ENCODE data around the gene ZNF317.
A peak's percentile ranks its signal among the peaks of the same experiment; 100 is the strongest.

Gene ZNF317

DNA sequence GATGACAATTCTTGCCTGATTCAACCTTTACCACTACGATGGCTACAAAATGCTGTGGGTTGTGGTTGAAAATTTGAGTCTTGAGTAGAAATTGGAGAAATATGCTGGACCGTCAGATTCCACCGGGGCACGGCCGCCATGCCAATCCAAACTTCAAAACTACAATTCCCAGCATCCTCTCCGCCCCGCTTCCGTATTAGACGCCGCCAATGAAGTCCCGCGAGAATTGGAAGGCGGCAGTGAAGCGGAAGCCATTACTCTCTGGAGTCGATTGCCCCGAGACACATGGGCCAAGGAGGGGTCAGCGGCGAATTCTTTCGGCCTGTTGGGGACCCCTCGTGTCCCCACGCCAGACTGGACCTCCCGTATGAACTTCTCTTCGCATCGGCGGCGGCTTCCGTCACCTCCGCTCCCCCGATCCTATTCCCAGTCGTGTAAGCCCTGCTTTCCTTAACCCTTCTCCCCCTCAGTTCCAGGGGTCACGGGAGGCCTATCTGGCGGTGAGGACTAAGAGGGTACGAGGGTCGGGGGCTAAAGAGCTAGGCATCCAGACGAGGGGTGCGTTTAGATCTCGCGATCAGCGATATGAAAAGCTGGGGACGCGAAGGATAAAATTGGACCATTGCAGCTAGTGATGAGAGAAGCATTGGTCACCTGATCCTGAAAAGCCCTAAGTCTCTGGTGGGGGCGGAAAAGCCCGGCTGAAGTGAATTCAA lies at the start of gene ZNF317:
ZNF317 (plus strand) TSS at position 239 of the 716 bp plus-strand sequence. CDS start 15,620 bp downstream, outside the sequence.
- peak; percentile 84 for DNase-seq

DNA sequence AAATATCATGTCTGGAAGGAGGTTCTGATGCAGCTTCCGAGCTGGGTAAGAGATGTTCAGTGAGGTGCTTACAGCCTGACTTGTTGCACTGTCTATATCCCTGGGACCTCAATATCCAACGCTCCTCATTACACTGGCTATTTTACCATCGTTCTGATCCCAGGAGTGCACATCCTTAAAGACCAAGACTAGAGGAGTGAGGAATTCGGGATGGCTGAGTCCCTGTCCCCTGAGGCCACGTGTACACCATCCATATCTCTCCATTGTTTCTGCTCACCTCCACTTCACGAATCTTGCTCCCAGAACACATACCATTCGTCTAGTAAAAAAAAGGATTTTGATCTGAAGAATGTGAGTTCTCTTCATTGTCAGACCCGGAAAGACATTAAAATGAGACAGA lies 32.8 kb upstream of the ZNF317 start, which contains the start of gene OR7G2:
OR7G2 (minus strand) TSS at position 101 of the 400 bp plus-strand sequence. CDS start 4,232 bp downstream, outside the sequence.
- no peak for DNase-seq

DNA sequence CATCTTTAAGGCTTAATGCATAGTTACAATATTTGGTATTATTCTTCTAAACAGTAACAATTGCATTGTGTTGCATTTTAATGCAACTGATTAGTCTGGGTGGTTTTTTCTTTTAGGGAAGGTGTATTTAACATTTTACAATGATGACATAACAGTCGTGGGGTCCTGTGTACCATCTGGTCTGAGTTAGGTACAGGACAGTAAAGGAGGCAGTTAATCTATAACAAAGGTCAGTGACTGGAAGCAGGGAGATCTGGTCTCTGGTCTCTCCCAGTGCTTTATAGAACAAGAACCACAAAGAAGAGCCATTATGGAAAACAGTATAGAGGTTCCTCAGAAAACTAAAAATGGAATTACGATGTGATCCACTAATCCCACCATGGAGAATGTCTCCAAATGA lies 30.2 kb upstream of the ZNF317 start:
- DNase-seq, result no peak

DNA sequence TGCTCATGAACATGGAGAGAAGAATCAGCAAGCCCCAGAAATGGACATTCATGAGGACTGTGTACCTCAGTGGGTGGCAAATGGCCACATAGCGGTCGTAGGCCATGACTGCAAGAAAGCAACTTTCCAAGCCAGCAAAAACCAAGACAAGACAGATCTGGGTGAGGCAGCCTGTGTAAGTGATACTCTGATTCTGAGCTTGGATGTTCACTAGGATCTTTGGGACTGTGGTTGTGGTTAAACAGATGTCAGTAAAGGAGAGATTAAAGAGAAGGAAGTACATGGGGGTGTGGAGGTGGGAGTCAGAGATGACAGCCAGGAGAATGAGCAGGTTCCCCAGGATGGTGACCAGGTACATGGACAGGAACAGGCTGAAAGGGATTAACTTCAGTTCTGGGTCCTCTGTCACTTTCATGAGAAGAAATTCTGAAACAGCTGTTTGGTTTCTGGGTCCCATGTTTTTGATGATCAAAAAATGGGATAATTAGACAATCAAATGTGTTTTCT lies 24.8 kb upstream of the ZNF317 start, which contains the start of gene OR7G1:
OR7G1 (minus strand) TSS at position 457 of the 507 bp plus-strand sequence; CDS start at position 457, 0 bp downstream.
- no peak for DNase-seq

DNA sequence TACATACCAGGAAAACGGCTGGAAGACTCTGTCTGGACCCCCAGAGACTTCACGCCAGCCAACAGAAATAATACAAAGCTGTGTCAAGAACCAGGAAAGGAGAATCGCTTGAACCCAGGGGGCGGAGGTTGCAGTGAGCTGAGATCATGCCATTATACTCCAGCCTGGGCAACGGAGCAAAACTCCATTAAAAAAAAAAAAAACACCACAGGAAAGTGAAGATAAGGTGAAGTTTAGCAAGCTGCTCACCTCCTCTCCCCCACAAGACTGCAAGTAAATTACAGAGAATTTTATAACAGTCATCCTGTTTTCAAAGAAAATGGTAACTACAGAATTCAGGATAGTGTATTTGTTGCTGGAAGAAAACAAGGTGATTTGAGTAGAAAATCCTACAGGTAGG lies 23.6 kb upstream of the ZNF317 start:
- no peak for DNase-seq

DNA sequence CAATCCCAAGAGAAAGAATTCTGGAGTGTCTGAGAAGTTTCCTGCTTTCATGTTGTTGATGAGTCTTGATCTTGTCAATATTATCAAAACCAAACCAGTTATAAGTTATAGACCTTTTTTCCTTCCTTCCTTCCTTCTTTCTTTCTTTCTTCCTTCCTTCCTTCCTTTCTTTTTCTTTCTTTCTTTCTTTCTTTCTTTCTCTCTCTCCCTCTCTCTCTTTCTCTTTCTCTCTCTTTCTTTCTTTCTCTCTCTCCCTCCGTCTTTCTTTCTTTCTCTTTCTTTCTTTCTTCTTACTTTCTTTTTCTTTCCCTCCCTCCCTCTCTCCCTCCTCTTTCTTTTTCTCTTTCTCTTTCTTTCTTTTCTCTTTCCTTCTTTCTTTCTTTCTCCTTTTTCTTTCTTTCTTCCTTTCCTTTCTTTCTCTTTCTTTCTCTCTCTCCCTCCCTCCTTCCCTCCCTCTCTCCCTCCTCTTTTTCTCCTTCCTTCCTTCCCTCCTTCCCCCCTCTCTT lies 13.2 kb upstream of the ZNF317 start, which contains the start of gene OR7G3:
OR7G3 (minus strand) TSS at position 51 of the 506 bp plus-strand sequence; CDS start at position 51, 0 bp downstream.
- DNase-seq, result no peak

DNA sequence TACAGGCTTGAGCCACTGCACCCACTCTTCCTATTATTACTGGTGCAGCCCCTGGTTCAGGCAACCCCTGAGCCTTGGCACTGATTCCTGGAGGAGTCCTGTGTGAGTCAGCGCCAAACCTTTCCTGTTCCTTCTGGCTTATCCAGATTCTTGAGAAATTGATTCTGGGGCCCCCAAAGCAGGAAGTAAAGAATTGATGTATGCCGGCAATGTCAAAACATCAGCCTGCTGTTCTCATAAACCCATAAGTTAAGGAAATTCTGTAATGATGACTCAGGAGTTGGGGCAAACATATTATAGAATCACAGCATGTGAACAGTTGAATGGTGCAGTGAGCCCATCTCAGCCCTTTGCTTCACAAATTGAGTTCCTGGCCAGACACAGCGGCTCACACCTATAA lies 12.0 kb upstream of the ZNF317 start:
- no peak for DNase-seq

DNA sequence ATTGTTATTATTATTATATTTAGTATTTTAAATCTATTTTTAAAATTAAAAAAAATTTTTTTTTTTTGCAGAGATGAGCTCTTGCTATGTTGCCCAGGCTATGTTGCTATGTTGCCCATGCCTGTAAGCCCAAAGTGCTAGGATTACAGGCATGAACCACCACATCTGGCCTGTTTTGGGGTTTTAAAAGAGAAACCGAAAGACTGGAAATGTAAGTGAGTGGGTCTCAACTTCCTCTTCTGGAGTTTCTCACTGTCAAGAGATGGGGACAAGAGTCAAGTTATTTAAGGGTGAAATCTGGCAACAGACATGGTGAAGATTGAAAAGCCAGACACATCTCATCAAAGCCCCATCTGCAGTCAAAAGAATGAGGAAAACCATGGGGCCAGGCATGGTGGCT lies 9.2 kb upstream of the ZNF317 start:
- DNase-seq, result no peak

DNA sequence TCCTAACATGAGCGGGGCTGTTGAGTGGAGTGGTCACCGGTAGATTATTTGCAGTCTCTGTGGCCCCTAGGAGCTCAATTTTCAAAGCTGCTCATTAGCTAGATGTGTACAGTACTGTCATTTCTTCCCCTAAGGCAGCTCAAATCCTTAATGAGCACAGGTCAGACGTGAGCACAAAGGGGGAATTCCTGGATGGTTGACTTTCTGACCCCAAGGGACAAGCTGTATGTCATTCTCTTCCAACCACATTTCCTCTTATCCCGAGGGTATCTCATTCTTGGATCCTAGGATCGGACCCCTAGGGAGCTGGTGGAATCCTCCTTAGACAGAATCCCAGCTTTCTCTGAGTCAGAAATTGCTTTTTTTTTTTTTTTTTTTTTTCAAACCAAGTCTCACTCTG lies 7.8 kb upstream of the ZNF317 start:
- DNase-seq, result no peak

DNA sequence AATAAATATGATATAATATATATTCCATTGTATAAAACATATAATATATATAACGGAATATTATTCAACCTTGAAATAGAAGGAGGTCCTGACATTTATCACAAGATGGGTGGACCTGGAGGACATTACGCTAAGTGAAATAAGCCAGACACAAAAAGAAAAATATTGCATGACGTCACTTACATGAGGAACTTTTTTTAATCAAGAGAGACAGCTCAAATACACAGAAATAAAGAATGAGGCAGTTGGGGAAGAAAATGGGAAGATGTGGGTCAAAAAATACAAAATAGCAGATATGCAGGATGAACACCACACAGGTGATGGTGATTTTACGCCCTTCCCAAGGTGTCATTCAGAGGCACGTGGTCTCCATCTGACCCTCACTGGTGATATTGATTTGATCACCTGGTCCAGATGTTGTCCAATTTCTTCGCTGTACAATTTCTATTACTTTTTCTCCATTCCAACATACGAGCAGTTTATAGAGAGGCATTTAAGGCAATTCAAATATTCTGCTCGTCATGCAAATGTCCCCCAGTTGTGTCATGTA lies 513 bp upstream of the ZNF317 start:
- no peak for DNase-seq

DNA sequence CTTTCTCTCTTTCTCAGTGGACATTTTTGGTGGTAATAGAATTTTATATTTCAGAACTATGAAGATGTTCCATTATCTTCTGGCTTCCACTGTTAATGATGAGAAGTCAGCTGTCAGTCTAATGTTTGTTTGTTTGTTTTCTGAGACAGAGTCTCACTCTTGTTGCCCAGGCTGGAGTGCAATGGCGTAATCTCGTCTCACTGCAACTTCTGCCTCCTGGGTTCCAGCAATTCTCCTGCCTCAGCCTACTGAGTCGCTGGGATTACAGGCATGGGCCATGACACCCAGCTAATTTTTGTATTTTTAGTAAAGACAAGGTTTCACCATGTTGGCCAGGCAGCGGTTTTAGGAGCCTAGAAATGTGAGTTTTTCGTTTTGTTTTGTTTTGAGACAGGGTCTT lies 4.7 kb downstream of the ZNF317 start:
- no peak for DNase-seq

DNA sequence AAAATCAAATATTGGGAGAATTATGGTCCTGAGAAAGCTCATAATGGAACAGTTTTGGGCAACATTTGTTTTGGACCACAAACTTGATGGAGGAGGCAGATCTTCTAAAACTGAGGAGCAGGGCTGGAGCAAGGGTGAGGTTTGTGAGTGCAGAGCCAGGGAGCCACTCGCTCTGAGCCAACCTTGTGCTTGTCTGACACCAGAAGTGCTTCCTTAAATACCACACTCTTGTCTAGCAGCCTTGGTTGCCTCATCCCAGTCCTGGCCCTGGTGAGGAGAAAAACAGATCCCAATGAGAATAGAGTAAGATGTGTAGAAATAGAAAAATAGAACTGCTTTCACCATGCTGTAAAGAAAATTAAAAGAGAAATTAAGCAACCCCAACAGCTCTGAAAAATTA lies 6.7 kb downstream of the ZNF317 start:
- DNase-seq, result no peak

DNA sequence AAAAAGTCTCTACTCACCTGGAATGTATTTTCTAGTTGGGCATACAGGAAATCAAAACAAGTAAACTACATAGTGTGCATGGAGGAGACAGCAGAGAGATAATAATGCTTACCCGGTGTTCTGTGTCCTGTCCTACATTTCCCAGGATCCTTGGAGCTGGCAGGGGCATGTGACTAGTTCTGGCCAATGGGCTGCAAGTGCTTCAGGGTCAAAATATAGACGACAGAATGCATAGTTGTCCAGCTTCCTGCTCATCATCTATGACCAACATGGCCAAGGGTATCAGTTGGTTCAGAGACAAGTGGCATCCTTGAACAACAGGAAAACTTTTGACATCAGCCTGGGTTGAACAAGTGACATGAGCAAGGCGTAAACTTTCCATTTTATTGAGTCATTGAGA lies 8.5 kb downstream of the ZNF317 start:
- no peak for DNase-seq

DNA sequence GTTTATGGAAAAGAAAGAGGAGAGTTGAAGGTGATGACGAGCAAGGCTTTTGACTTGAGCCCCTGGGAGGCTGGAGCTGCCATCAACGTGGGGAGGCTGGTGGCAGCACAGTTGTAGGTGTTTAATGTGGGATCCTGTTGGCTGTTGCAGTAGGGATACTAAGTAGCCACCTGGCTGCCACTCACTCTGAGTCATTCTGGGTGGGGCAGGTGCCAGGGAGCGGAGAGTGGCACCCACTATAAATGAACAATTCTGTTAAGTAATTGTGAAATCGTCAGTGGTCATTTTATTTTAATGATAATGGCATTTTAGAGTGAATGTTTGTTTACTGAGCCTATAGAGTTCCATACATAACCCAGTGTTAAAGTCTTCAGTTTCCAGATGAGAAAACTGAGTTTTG lies 9.8 kb downstream of the ZNF317 start:
- DNase-seq, result no peak

DNA sequence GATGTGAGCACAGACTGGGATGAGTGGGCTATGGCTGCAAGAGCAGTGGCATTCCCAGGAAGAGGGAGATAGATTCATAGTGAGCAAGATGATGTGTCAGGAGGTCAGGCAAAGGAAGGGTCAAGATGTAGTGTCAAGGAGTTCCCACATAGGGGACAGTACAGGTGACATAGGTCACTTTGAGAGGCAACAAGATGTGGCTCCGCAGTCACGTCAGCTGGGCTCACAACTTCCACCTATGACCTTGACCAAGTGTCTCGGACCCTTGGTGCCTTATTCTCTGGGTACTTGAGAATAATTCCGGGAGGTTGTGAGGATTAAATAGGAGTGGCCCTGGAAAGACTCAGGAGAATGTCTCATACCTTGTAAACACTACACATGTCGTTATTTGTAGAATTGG lies 10.5 kb downstream of the ZNF317 start:
- DNase-seq, result no peak

DNA sequence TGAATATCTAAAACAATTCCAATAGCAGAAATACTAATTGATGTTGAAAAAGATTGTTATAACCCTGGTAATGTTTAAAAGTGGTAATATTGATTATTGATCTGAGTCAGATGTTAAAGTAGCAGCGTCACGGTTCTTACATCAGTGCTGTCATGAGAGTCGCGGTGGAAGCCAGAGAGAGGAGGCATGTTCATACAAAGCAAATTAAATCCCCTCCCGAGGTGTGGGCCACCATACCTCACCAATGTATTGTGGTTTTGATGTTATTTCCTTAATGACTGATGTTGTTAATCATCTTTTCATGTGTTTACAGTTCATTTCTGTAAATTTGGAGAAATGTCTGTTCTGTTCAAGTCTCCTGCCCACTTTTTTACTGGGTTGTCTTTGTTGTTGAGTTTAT lies 11.2 kb downstream of the ZNF317 start:
- DNase-seq, result no peak

DNA sequence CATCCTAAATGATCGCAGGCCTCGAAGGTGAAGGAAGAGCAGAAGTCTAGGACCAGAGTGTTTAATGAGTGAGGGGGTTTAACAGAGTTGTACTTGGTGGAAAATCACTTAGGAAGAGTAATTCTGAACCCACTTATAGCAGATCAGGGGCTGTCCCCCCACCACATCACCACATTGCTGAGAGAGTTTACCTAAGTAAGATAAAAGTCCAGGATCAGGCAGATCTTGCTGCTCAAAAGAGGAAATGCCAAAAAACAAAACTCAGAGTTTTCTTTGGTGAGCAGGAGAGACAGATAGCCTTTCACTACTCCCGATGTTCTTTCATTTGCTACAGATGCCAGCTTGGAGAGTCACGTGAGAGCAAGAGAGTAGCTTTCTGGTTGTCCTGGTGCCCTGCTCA lies 15.4 kb downstream of the ZNF317 start:
- no peak for DNase-seq

DNA sequence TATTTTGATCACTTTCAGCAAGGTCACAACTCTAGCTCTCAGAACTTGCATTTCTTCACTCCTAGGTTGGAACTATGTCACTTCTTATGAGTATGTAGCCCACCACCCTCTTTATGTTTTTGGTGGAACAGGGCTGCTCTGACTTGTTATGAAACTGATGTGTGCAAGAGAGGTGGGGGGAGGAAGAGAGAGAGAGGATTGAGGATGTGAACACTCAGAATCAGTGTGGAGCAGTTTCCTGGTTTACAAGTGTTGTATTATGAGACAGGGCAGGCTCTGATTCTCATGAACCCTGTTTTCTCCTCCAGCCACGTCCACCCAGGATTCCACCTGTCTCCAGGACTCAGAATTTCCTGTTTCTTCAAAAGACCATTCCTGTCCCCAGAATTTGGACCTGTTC lies 16.1 kb downstream of the ZNF317 start:
- no peak for DNase-seq

DNA sequence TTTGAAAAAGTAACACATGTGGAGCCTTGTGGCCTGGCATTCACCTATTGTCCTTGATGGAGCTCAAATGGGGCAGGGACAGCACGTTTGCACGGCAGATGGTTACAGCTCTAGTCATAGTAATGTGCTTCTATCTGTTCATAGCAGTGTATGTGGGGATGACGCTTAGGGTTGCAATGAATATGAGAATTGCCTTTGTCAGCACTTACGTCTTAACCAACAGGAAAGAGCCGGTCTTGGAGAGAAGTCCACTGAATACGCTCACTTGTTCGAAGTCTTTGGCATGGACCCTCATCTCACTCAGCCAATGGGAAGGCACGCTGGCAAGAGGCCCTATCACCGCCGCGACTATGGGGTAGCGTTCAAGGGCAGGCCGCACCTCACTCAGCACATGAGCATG lies 19.7 kb downstream of the ZNF317 start:
- DNase-seq, result no peak

DNA sequence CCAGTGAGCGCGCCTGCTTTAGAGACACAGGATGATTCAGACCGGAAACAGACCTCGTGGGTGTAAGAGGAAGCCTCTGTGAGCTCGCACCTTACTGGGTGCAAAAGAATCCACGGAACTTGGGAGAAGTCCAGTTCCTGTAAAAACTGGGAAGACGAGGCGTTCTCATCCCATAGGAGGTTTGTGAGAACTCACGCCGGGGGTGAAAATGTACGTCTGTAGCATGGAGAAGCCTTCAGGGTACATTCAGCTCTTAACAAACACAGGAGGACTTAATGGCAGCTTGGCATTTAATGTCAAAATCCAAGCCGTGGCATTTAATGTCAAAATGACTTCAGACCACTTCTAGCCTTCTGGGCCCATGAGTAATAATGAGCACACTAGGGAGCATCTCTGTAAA lies 21.2 kb downstream of the ZNF317 start:
- DNase-seq, result no peak

DNA sequence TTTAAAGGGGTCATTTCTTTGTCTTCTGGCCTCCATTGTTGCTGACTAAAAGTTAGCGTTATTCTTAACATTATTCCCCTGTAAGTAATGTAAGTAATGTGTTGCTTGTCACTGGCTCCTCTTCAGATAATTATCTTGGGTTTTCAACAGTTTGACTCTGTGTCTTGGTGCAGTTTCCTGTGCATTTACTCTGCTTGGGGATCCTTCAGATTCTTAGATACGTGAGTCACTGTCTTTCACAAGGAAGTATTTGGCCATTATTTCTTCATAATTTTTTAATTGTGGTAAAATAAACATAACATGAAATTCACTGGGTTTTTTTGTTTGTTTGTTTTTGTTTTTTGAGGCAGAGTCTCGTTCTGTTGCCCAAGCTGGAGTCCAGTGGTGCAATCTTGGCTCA lies 25.1 kb downstream of the ZNF317 start:
- no peak for DNase-seq

DNA sequence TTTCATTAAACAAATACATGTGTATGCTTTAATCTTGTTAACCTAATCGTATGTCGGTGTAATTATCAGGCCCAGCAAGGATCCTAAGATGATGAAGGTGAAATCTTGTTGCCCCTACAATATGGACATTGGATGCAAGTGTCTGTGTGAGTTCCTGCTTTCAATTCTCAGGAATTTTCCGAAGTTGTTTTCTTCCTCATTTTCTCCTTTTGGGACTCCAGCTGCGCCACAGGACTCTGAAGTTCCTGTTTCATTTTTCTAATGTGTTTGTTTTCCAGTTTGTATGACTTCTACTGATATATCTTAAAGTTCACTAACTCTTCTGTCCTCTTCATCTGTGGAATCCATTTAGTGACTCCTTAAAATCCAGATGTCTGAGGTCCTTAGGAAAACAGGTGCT lies 26.6 kb downstream of the ZNF317 start:
- no peak for DNase-seq

DNA sequence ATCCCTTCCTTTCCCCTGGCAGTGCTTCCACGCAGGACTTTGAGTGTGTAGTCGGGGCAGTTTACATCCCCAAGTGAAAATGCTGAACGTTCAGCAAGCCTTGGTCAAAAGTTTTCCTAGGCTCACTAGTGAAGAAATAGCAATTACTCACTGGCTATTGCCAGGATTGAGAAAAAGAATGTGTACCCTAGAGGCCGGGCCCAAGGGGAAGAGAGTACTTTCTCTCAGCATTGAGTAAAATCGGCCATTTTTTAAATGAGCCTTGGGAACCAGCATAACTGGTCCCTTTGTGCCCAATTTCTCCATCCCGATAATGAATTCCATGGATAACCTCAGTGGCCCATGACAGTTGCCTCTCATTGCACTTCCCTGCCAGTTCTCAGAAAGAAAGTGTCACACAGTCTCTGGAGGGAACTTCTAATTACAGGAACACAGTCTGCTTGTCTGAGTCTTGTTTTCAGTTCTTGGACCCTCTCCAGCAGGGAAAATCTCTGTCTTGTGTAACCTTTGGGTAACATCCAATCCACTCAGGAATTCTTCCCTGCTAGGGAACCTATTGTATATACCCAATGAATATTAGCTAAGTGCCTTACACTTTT lies 31.3 kb downstream of the ZNF317 start:
- DNase-seq, result no peak

DNA sequence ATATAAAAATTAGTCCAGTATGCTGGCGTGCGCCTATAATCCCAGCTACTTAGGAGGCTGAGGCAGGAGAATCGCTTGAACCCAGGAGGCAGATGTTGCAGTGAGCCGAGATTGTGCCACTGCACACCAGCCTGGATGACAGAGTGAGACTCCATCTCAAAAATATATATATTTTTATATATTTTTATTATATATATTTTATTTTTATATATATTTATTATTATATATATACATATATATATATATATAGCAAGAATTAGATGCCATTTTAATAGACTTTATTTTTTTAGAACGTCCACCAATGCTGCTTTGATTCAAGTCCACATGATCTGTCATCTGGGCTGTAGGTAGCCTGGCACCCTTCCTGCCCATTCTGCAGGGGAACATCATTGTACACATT lies 35.1 kb downstream of the ZNF317 start:
- no peak for DNase-seq
